Measurements from ENCODE around the gene CHRNB2.

DNA sequence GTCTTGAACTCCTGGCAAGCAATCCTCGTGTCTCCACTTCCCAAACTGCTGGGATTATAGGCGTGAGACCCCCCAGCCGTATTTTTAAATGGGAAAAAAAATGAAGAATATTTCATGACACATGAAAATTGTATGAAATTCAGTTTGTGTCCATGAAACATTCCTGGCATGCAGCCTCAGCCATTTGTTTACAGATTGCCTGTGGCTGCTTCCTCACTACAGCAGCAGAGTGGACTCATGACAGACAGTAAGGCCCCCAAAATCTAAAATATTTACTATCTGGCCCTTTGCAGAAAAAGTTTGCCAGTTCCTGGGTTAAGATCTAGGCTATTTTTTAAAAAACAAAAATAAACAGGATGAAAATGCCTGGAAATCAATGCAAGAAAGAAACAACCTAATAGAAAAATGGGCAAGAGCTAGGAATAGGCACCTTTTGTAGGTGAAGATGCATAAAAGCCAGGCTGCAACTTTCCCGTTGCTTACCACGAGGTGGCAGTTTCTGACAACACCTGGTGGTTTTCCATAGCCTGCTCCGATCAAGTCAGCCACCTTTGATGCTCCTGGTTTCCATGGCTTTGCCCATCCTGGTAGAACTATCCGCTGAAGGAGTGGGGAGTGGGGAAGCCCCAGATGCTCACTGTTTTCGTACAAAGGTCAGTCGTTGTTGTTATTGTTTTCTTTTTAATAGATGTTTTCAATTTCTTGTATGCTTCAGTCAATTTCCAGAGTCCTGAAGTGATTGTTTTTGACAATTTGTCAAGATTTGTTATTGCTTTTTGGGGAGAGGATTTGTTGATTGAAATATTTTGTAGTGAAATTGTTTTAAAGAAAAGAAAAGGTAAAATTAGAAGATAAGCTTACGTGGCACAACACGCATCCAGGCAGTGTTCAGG lies 33.4 kb upstream of the CHRNB2 start:
- TF ChIP-seq POLR2AphosphoS5 (IDR thresholded peaks at IDR 0.05; ENCODE audit: low read depth, low read length) (no peak), TAF1 (IDR thresholded peaks at IDR 0.05; ENCODE audit: borderline replicate concordance, low read depth, low read length) (no peak), POLR2A (IDR thresholded peaks at IDR 0.05; ENCODE audit: low read depth, low read length) (no peak)
